Measurements from ENCODE around the gene MTMR2.

The MTMR2 gene

DNA sequence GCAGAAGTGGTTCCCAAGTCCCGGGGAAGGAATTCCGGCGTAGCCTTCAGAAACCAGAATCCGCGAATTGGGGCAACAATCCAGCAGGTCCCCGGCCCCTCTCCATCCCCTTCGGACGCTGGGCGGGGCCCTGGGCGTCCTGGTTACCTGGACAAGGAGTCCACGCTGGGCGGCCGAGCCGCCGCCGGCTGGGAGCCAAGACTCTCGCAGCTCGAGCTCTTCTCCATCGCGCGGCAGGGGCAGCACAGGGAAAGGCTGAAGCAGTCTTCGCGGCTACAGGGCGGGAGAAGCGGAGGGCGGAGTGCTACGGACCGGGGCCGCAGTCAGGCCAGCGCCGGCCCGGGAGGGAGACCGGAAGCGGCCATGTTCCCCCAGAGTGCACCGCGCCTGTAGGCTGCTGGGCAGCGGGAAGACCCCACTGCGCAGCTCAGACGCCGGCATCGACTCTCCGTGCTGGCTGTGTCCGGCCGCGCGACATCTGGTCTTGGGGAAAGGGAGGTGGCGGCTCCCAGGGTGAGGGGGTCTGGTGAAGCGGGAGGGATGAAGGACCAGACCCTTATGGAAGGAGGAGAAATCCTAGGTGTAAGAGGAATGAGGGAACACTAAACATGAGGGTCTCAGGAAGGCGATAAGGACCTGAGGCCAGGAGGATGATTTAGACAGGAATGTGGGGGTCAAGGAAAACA, at the start of gene MTMR2:
Gene MTMR2 (minus strand): TSS at position 380 of the 686 bp plus-strand sequence. CDS start 153 bp downstream, at position 227.
- peak; percentile 89 for DNase-seq (ENCODE audit: low read depth, low spot score)

- no peak for DNase-seq (ENCODE audit: low read depth, low spot score)
Observed at GRCh38 chr11:95972060-95972459, 48.2 kb upstream of the MTMR2 start.

DNA sequence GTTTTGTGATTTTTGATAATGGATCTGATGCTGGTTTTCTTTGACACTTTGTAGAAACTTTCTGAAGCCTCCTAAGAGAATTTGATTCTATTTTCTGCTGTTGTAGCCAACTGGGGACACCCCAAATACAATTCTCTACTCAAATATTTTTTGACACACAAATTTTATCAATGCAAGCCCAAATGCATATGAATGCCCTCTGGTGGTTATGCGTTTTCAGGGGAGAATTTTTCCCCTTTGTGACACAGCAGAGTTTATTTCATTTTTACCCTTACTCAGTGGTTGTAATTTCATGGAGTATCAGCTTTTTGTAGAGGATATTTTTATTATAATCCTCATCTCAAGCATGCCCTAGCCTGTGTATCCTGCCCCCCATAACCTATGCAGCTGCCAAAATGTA, 44.7 kb upstream of the MTMR2 start:
- no peak for DNase-seq (ENCODE audit: low read depth, low spot score)

DNA sequence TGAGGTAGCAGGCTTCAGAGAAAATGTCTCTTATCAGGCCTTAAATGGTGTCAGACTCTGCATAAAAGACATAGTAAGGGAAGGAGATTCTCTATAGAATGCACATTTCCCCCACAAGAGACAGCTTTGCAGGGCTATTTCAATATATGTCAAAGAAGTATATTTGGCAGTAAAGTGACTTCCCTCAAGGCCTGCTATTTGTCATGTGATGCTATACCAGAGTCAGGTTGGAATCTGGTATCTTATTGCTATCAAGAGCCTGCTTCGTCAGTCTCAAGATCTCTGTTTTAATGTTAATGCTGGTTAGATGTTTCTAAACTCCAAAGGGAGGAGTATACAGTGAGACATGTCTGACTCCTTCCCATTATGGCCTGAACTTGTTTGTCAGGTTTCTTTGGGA, 40.4 kb upstream of the MTMR2 start:
- DNase-seq (ENCODE audit: low read depth, low spot score), result no peak

DNA sequence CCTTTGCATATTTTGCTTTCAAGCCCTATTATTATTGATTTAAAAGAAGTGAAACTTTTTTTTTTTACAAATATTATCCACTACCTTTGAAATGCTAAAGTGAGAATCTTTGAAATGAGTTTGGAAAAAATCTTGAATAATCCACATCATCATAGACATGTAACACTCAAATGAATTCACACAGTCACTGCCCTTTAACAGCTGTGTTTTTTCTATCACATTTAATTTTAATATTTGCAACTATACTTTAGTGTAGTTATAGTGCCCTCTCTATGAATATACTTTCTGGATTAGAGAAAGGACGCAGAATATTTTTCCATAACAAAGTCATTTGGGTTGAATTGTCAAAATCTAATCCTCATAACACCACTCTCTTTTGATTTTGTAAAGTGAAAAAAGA, 37.9 kb upstream of the MTMR2 start:
- DNase-seq (ENCODE audit: low read depth, low spot score), result no peak

GRCh38 chr11:95950905-95951304, 27.0 kb upstream of the MTMR2 start:
- DNase-seq (ENCODE audit: low read depth, low spot score), result no peak

DNA sequence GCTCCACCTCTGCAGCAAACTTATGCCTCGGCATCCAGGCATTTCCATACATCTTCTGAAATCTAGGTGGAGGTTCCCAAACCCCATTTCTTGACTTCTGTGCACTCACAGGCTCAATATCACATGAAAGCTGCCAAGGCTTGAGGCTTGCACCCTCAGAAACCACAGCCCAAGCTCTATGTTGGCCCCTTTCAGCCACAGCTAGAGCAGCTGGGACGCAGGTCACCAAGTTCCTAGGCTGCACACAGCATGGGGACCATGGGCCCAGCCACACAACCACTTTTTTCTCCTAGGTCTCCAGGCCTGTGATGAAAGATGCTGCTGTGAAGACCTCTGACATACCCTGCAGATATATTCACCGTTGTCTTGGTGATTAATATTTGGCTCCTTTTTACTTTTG, 24.7 kb upstream of the MTMR2 start:
- no peak for DNase-seq (ENCODE audit: low read depth, low spot score)

GRCh38 chr11:95944623-95945022, 20.7 kb upstream of the MTMR2 start:
- DNase-seq (ENCODE audit: low read depth, low spot score), result no peak

DNA sequence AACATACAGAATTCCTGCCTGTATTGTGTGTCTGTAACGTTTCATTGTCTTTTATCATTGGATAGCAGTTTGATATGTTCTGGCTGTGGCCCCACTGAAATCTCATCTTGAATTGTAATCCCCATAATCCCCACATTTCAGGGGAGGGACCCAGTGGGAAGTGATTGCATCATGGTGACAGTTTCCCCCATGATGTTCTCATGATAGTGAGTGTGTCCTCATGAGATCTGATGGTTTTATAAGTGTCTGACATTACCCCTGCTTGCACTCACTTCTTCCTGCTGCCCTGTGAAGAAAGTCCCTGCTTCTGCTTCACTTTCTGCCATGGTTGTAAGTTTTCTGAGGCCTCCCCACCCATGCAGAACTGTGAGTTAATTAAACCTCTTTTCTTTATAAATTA, 19.6 kb upstream of the MTMR2 start:
- DNase-seq (ENCODE audit: low read depth, low spot score), result no peak

DNA sequence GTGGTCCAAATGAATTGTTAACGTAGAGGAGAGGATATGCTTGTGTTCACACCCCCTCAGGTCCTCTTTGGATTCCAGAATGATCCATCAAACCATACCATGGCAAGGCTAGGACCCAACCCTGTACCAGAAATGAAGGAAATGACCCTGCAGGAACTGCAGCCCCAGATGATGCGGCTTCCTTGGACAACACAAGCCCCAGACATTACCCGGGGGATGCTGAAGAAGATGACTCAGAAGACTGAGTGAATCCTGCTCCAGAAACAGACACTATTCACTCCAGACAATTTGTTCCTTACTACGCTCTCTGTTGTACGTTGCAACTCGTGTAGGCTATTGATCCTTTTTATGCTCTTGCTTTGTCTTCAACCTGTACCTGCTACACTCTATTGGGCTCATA, 15.2 kb upstream of the MTMR2 start:
- no peak for DNase-seq (ENCODE audit: low read depth, low spot score)

GRCh38 chr11:95937358-95937757, 13.5 kb upstream of the MTMR2 start:
- DNase-seq (ENCODE audit: low read depth, low spot score), result no peak

GRCh38 chr11:95933594-95933993, 9.7 kb upstream of the MTMR2 start:
- DNase-seq (ENCODE audit: low read depth, low spot score), result no peak

- DNase-seq (ENCODE audit: low read depth, low spot score), result no peak
Observed at GRCh38 chr11:95931916-95932315, 8.0 kb upstream of the MTMR2 start.

DNA sequence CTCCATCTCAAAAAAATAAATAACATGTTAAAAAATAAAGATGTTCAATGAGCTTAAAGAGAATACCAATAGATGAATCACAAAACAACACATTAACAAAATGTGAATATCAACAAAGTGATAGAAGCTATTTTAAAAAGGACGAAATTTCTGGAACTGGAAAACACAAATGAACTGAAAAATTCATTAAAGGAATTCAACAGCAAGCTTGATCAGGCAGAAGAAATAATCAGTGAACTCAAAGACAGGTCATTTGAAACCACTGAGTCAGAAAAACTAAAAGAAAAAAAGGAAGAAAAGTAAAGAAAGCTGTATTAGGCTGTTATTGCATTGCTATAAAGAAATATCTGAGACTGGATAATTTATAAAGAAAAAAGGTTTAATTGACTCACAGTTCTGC, 7.0 kb upstream of the MTMR2 start:
- DNase-seq (ENCODE audit: low read depth, low spot score), result no peak

DNA sequence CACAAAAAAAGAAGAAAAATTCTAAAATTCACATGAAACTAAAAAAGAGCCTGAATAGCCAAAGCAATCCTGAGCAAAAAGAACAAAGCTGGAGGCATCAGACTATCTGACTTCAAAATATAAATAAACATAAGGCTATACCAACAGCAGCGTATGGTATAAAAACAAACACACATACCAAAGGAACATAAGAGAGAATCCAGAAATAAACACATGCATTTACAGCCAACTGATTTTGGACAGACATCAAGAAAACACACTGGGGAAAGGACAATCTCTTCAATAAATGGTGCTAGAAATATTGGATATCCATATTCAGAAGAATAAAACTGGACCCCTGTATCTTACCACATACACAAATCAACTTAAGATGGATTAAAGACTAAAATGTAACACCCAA, 2.8 kb upstream of the MTMR2 start:
- DNase-seq (ENCODE audit: low read depth, low spot score), result no peak

DNA sequence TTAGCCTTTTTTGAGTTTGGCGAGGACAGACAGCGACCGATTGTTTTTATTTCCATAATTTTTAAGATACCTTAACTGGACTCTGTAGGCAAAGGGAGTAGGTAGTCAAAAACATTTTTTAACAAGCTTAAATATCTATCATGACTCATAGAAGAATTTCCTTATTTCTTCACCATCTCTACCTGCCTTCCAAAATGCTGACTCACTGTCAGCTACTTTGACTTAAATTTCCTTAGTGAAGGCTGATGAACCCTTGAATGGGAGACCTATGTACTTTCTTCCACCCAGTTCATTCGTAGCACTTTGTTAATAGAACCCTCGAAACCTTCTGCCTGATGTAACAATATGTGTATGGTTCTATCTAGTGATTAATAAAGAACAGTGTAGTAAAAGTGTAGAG, 1.1 kb upstream of the MTMR2 start:
- DNase-seq (ENCODE audit: low read depth, low spot score), result peak; percentile 22

- DNase-seq (ENCODE audit: low read depth, low spot score), result peak; percentile 42
Observed at GRCh38 chr11:95924414-95924760, 480 bp upstream of the MTMR2 start.

GRCh38 chr11:95923439-95923727, 524 bp downstream of the MTMR2 start:
- no peak for DNase-seq (ENCODE audit: low read depth, low spot score)

- no peak for DNase-seq (ENCODE audit: low read depth, low spot score)
Observed at GRCh38 chr11:95922536-95923438, 1.1 kb downstream of the MTMR2 start.

DNA sequence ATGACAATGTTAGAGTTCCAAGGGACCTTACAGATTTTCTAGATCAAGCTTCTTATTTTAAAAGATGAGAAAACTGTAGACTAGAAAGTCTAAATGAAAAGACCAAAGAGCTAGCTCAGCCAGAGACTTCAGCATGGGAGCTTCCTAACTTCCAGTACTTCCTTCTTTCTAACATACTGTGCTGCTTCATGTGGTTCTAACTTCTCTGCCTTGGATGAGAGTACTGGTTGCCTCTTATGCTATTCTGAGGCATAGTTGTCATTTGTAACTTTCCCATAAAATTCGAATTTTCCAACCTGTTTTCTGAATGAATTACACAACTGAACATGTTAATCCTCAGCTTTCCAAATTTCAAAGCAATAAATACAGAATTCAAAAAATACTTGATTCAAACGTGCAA, 1.8 kb downstream of the MTMR2 start:
- DNase-seq (ENCODE audit: low read depth, low spot score), result no peak

DNA sequence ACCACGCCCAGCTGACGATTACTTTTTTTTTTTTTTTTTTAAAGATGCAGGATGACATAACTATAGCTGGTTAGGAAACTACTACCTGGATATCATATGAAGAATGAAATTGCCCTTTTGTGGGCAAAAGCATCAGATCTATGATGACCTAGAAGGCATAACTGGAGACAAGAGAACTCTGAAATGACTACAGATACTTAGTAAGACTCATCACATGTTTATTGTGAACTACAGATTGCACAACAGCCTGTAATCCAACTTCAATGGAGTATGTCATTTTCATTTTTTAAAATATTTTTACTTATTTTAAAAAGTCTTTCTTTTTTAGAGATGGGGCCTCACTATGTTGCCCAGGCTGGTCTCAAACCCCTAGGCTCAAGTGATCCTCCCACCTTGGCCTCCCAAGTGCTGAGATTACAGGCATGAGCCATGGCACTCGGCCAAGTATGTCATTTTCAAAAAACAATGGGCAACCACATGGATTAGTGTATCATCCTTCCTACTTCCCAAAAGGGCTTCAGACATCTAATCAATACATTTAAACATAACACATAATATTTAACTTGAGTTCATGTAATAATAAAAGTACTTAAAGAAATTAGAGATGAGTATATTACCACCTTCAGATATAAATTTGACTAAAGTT, 3.3 kb downstream of the MTMR2 start:
- no peak for DNase-seq (ENCODE audit: low read depth, low spot score)

GRCh38 chr11:95919514-95919913, 4.4 kb downstream of the MTMR2 start:
- DNase-seq (ENCODE audit: low read depth, low spot score), result peak; percentile 54

DNA sequence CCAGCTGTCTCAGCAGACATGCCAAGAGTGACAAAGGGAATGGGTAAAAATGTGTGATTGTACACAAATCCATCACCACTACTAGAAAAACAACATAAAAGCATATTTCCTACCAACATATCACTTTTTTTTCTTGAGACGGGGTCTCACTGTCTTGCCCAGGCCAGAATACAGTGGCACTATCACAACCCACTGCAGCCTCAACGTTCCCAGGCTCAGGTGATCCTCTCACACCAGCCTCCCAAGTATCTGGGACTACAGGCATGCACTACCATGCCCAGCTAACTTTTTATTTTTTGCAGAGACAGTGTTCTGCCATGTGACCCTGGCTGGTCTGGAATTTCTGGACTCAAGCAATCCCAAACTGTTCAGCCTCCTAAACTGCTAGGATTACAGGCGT, 5.2 kb downstream of the MTMR2 start:
- no peak for DNase-seq (ENCODE audit: low read depth, low spot score)

Data from astrocyte of the hippocampus (primary cell).